Sciatic nerve (tissue), 2 donors: ENCODE results near the gene ABCA2. TPM values are rescaled to one million over a fixed set of nuclear protein-coding genes. Genes with fewer than 3 reads are reported as not detected.
A peak's percentile ranks its signal among the peaks of the same experiment; 100 is the strongest.

ENCODE experiments used
- ATAC-seq: fragments of 200-7000 bp; cut with Tn5 transposase; one replicate; pipeline ENCODE4 v1.9.1; 2020; ENCODE audit warnings: mild to moderate bottlenecking, moderate library complexity
- DNase-seq: peaks from one replicate; pipeline ENCODE4 v3.0.0-alpha.2; 2020; ENCODE audit warnings: low spot score
- intact Hi-C: fragments of 100-400 bp; cut with DNase I; formaldehyde crosslinking; loops from one replicate; pipeline ENCODE4 v1.14.2; 2022
- total RNA-seq: library from RNA; stranded (reverse); fragmentation: NEBNext Ultra II Directional; extraction: Animal tissue kit (Norgen Biotek cat#: 25700); gene quantifications from one replicate; pipeline ENCODE4 v1.2.1, GENCODE V29; 2021
- donor health status: DM: no; HTN: no; CAD: no.
- donor health status: DM: no; HTN: no; CAD: no.

The ABCA2 gene
- total RNA-seq, 1 donor from 2014 or later, result 298 TPM

- peak; percentile 49 for ATAC-seq
- peak; percentile 93 for DNase-seq
- intact Hi-C loops, result no loop called here
Measured at GRCh38 chr9:136978073-136978864, 49.8 kb downstream of the ABCA2 start.

GRCh38 chr9:136977649-136978072, 50.4 kb downstream of the ABCA2 start:
- no peak for DNase-seq
- intact Hi-C loops, result no loop called here
- ATAC-seq, result no peak

- ATAC-seq, result peak; percentile 74
- intact Hi-C loops, result no loop called here
- peak; percentile 86 for DNase-seq
Measured at GRCh38 chr9:136977223-136977622, 50.8 kb downstream of the ABCA2 start, which contains the start of gene PTGDS. TSS of gene PTGDS (plus strand) at chr9:136977504. CDS start at chr9:136977579, 75 bp downstream.

- intact Hi-C loops, result no loop called here
- DNase-seq, result no peak
- no peak for ATAC-seq
Measured at GRCh38 chr9:136975644-136976043, 52.4 kb downstream of the ABCA2 start.

- DNase-seq, result no peak
- intact Hi-C loops, result no loop called here
- ATAC-seq, result no peak
Measured at GRCh38 chr9:136974817-136975535, 53.1 kb downstream of the ABCA2 start.

- no peak for ATAC-seq
- DNase-seq, result no peak
- intact Hi-C loops, result no loop called here
Measured at GRCh38 chr9:136973618-136974617, 54.1 kb downstream of the ABCA2 start.

GRCh38 chr9:136972743-136973142, 55.3 kb downstream of the ABCA2 start:
- no peak for ATAC-seq
- intact Hi-C loops, result no loop called here
- no peak for DNase-seq

GRCh38 chr9:136972335-136972734, 55.7 kb downstream of the ABCA2 start:
- DNase-seq, result no peak
- no peak for ATAC-seq
- intact Hi-C loops, result no loop called here

GRCh38 chr9:136971746-136972145, 56.3 kb downstream of the ABCA2 start:
- DNase-seq (no peak), ATAC-seq (no peak)
- intact Hi-C loops, result no loop called here

GRCh38 chr9:136970361-136970760, 57.7 kb downstream of the ABCA2 start:
- DNase-seq (no peak), ATAC-seq (no peak)
- intact Hi-C loops, result no loop called here

GRCh38 chr9:136969774-136970173, 58.3 kb downstream of the ABCA2 start:
- intact Hi-C loops, result no loop called here
- ATAC-seq (no peak), DNase-seq (no peak)

- intact Hi-C loops, result no loop called here
Measured at GRCh38 chr9:136969150-136969549, 58.9 kb downstream of the ABCA2 start.

GRCh38 chr9:136968333-136969127, 59.5 kb downstream of the ABCA2 start:
- intact Hi-C loops, result no loop called here
- no peak for ATAC-seq
- DNase-seq, result no peak

More at GRCh38 chr9:136969150-136969549, 58.9 kb downstream of the ABCA2 start:
- peak; percentile 35 for ATAC-seq
- no peak for DNase-seq

GRCh38 chr9:136965771-136966484, 62.1 kb downstream of the ABCA2 start:
- intact Hi-C loops, result no loop called here
- DNase-seq (no peak), ATAC-seq (peak; percentile 32)

- DNase-seq (no peak), ATAC-seq (no peak)
- intact Hi-C loops, result no loop called here
Measured at GRCh38 chr9:136964833-136965422, 63.1 kb downstream of the ABCA2 start.

- DNase-seq, result no peak
- no peak for ATAC-seq
- intact Hi-C loops, result no loop called here
Measured at GRCh38 chr9:136964171-136964689, 63.8 kb downstream of the ABCA2 start.

GRCh38 chr9:136963751-136964150, 64.3 kb downstream of the ABCA2 start:
- ATAC-seq, result no peak
- intact Hi-C loops, result no loop called here
- no peak for DNase-seq
